HG03558 (cell line): ENCODE data around the gene LYPD1.

Experiments
- ATAC-seq: cut with Tn5 transposase; IDR thresholded peaks from one replicate; pipeline ENCODE4 v1.9.1; 2021; ENCODE audit warnings: moderate number of reproducible peaks; ENCODE audit not compliant: unreplicated experiment; ENCODE audit errors: extremely low read depth

LYPD1 gene

GRCh38 chr2:132668987-132669907 is 758 bp downstream of the LYPD1 start:
- no peak for ATAC-seq

GRCh38 chr2:132668189-132668823 is 1.7 kb downstream of the LYPD1 start:
- no peak for ATAC-seq

DNA sequence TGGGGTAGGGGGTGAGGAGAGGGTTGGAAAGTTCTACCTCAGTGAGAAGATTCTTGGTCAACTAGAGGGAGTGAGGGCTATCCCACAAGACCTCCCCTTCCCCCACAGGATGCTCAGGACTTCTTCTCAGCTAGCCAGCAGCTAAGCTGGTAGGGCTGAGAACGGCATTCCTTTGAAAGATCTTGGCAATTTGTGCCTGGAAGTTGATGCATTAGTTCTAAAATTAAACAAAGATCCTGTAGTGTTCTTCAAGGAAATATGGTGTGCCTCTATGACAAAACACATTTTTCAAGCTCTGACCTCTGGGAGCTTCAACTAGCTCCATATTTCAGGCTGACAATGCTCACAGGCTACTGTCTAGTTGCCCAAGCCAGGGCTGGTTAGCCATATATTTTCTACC is 2.3 kb downstream of the LYPD1 start:
- no peak for ATAC-seq

DNA sequence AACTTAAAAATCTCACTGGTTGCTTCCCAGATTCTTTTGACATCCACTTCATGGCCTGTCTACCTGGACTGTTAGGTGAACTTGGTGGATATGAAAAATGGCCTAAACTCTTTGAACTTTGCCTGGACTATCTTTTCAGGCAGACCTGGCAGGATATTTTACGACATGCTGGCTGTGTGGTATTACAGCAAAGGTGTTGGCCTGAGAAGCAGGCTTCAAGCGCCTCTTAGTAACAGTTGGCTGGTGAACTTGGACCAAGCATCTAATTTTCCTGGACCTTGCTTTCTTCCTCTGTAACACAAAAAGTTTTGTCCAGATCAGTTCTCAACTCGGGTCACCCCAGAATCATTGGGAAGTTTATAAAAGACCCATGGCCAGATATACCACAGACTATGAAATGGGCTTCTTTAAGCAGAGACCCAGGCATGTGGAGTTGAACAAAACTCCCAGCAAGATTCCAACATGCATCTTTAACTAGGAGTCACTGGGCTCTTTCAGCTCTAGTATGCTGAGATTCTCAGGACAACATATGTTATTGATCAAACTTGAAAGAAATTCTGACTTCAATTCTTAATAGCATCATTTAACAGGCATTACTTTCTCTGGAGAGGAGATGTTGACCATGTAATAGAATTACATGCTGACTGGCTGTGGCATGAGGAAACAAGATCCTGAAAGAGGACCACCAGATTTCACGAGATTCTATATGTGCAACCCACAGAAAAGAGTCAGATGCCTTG is 4.4 kb downstream of the LYPD1 start:
- ATAC-seq: no peak

DNA sequence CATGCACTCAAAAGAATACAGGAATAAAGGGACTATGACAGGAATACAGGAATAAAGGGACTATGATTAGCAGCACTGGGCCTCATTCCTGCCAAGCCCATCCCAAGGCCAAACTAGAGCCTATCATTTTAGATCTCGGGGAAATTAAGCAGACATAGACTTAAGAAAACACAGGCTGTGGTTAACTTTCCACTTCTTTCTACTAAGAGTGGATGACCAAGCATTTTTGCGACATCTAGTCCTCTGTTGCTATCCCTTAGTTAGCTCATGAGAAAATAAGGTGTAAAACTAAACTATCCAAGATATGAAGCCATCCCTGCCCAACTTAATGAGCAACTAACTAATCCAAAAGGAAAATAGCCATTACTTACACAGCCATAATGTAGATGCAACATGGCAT is 5.9 kb downstream of the LYPD1 start:
- ATAC-seq: no peak

GRCh38 chr2:132662732-132663131 is 7.3 kb downstream of the LYPD1 start:
- no peak for ATAC-seq

DNA sequence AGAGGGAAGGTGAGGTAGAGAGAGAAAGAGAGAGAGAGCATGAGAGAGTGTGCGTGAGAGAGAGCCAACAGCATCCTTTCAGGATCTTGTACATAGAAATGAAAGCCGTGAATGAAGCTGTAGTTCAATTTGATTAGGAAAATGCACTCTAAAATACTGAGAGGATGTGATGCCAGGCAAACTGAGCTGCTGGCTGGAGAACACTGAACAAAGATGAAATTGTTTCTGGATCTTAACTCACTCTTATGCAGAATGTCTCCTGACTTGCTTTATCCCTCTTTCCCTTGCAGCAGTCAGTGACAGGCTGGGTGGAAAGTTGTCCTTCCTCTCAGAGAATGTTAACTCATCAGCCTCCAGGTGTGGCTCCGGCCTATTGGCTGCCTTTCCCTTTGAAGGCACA is 10.7 kb downstream of the LYPD1 start:
- ATAC-seq: no peak

DNA sequence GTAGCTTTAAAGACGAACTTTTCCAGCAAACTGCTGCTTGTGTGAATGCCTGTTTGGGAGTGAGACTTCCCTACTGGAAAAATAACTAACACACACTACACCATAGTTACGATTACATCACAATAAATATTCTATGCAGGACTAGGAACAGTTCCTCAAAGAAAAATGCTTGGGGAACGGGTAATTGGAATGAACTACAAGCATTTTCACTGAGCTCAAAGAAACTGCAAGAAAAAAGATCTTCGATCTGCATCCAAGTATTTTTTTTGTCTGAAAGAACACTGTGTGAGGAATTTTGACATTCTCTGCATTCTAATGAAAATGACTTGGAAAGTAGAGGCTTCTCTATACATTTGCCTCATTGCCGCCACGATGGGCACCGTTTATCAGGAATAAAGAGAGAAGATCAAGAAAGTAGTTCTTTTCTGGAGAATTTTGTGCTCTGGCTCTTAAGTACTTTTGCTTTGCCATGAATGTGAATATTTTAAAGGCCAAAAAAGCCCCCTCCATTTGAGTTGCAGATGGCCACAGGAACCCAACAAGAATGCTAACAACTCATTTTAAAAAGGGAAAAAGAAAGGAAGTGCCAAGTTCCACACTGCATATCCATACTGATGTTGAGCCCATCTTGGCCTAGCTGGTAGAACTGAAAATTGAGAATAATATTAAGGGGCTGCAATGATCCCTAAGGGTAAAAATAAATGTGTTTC is 13.6 kb downstream of the LYPD1 start:
- ATAC-seq: no peak

GRCh38 chr2:132654968-132655367 is 15.0 kb downstream of the LYPD1 start:
- no peak for ATAC-seq

DNA sequence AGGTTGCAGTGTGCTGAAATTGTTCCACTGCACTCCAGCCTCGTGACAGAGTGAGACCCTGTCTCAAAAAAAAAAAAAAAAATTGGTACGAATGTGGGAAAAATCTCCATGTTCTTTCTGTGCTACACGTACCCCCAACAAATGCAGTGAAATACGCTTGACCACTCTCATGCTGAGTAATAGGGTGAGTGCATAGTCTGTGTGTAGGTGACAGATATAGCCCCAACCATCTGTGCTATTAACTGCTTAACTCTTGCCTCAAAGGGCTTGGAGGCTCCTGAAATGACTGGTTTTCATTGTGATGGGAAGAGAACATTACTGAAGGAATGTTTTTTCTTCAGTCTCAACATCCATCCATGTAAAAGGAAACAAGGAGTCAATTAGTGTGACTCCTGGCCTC is 15.7 kb downstream of the LYPD1 start:
- ATAC-seq: no peak

GRCh38 chr2:132652474-132652873 is 17.5 kb downstream of the LYPD1 start:
- no peak for ATAC-seq

GRCh38 chr2:132651115-132652045 is 18.6 kb downstream of the LYPD1 start:
- no peak for ATAC-seq

DNA sequence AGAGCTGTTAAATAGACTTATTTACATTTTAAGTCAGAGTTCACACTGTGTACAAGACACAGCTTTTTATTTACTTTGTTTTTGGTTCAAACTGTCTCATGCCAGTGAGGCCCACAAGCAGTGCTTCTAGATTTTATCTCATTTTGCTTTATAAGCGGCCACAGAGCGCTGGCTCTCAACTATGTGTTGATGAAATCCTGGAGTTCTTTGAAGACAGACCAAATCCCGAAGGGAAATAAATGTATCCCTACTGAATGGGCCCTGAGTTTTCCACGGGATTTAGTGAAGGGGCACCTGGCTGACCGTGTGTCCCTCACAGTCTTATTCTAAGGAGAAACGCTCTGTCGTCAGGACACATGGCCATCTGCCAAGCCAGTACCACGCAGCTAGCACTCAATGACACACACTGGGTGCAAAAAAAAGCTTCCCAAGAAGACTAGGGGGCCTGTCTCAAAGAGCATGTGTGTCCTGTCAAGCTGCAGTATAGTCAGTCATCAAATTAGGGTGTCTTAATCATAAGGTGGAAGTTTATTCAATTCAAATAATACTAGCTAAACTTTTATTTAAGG is 23.4 kb downstream of the LYPD1 start:
- ATAC-seq: no peak

DNA sequence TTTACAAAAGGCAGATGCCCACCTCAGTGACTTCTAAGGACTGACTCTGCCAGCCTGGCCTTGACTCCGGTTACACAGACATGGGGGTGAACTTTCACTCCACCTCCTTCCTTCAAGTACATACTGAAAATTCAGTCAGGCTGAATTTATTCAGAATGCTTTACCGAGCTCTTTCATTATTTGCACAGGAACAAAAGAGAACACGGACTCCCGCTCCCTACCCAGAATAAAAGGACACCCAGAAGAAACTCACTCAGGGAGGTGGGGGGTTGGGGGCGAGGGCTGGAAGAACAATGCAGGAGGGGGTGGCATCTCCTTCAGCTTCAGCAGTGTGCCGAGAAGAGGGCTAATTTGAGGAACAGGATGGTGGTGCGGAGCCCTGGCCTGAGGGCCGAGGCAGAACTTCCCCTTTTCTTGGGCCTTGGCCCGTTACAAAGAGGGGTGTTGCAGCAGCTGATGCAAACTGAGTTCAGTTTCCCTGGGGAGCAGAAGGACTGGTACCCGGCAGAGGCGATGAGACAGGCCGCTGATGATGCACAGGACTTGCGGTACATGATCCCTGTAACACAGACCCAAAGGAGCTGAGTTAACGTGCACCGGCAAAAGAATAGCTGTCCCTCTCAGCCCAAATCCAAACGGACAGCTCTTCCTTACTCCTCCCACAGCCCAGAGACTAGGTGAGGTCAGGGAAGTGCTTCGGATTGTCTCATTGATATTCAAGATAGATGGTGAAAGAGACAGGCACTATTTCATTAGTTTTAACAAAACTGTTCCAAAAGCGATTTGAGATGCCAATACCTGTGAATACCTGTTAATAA is 24.1 kb downstream of the LYPD1 start:
- ATAC-seq: no peak

DNA sequence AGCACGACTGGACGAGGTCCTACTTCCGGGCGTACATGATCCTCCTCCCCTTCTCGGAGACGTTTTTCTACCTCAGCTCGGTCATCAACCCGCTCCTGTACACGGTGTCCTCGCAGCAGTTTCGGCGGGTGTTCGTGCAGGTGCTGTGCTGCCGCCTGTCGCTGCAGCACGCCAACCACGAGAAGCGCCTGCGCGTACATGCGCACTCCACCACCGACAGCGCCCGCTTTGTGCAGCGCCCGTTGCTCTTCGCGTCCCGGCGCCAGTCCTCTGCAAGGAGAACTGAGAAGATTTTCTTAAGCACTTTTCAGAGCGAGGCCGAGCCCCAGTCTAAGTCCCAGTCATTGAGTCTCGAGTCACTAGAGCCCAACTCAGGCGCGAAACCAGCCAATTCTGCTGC is 24.8 kb downstream of the LYPD1 start:
- ATAC-seq: no peak

GRCh38 chr2:132642415-132642814 is 27.6 kb downstream of the LYPD1 start:
- no peak for ATAC-seq

GRCh38 chr2:132641819-132642218 is 28.2 kb downstream of the LYPD1 start:
- ATAC-seq: no peak

DNA sequence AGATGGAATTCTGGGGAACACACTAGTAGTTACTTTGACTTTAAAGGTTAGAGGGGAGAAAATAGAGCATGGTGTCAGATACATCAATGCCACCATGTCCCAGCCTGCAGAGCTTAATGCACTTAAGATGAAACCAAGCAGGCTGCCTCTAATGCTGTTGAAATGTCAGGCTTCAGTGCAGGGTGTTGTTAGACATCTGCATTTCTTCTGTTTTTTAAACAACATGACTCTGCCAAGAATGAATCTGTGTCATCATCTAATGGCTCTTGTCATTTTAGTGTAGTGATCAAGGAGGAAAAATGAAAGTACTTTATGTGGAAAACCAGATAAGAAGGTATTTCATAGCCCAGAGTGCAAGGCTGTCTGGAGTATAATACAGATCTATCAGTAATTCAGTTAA is 29.9 kb downstream of the LYPD1 start:
- ATAC-seq: no peak
